ENCODE results near the gene EPYC.

Gene EPYC

GRCh38 chr12:91037276-91037675 lies 32.5 kb upstream of the EPYC start:
- no peak for TF ChIP-seq CTCF (conservative IDR thresholded peaks at IDR 0.05; ENCODE audit: low read depth, low read length)
- no peak for DNase-seq (ENCODE audit: low read depth)
- H3K4me3 ChIP-seq (ENCODE audit: low read length): no peak overlapping the region

GRCh38 chr12:91033251-91033650 lies 28.5 kb upstream of the EPYC start:
- no peak for TF ChIP-seq CTCF (conservative IDR thresholded peaks at IDR 0.05; ENCODE audit: low read depth, low read length)
- H3K4me3 ChIP-seq (ENCODE audit: low read length): no peak overlapping the region
- DNase-seq (ENCODE audit: low read depth): no peak

- TF ChIP-seq CTCF (conservative IDR thresholded peaks at IDR 0.05; ENCODE audit: low read depth, low read length): no peak
- DNase-seq (ENCODE audit: low read depth): peak; percentile 52
Measured at GRCh38 chr12:91023326-91024004, 18.7 kb upstream of the EPYC start.

GRCh38 chr12:91021076-91021475 lies 16.3 kb upstream of the EPYC start:
- H3K4me3 ChIP-seq (ENCODE audit: low read length): no peak overlapping the region
- DNase-seq (ENCODE audit: low read depth): no peak
- no peak for TF ChIP-seq CTCF (conservative IDR thresholded peaks at IDR 0.05; ENCODE audit: low read depth, low read length)

More at GRCh38 chr12:91023326-91024004, 18.7 kb upstream of the EPYC start:
- no peak overlapping the region for H3K4me3 ChIP-seq (ENCODE audit: low read length)

- no peak for TF ChIP-seq CTCF (conservative IDR thresholded peaks at IDR 0.05; ENCODE audit: low read depth, low read length)
- DNase-seq (ENCODE audit: low read depth): no peak
Measured at GRCh38 chr12:91019455-91019854, 14.7 kb upstream of the EPYC start.

GRCh38 chr12:91017511-91018263 lies 12.9 kb upstream of the EPYC start:
- no peak overlapping the region for H3K4me3 ChIP-seq (ENCODE audit: low read length)
- no peak for DNase-seq (ENCODE audit: low read depth)
- TF ChIP-seq CTCF (conservative IDR thresholded peaks at IDR 0.05; ENCODE audit: low read depth, low read length): no peak

More at GRCh38 chr12:91019455-91019854, 14.7 kb upstream of the EPYC start:
- no peak overlapping the region for H3K4me3 ChIP-seq (ENCODE audit: low read length)

- TF ChIP-seq CTCF (conservative IDR thresholded peaks at IDR 0.05; ENCODE audit: low read depth, low read length): no peak
- no peak for DNase-seq (ENCODE audit: low read depth)
- no peak overlapping the region for H3K4me3 ChIP-seq (ENCODE audit: low read length)
Measured at GRCh38 chr12:91017043-91017442, 12.3 kb upstream of the EPYC start.
